Measurements from ENCODE around the gene PUDP.

DNA sequence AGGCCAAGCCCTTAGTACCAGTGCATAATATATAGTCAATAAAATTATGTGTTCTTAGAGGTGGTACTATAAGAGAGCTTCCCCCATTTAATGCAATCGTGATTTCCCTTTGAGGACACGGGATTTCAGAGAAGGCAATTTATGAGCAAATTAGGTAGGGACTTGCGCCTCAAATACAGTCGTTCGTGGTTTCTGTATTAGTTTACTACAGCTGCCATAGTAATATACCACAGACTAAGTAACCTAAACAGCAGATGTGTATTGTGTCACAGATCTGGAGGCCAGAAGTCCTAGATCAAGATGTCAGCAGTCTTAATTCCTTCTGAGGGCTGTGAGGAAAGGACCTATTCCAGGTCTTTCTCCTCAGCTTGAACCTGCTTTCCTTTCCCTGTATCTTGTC is 1.5 kb upstream of the PUDP start:
- TF ChIP-seq POLR2AphosphoS5 (IDR thresholded peaks at IDR 0.05; ENCODE audit: borderline replicate concordance, low read depth, low read length), result no peak
- no peak for TF ChIP-seq EZH2 (IDR thresholded peaks at IDR 0.05)

Data from SK-N-MC (cell line).